ENCODE results near the gene PLCH1. TPM values are rescaled to one million over a fixed set of nuclear protein-coding genes. Genes with fewer than 3 reads are reported as not detected.

PLCH1 gene
- total RNA-seq, 1 experiment from 2014 or later = 8.9 TPM

GRCh38 chr3:155363690-155364070, 381.2 kb downstream of the PLCH1 start:
- ChIA-PET POLR2A (no interaction called here), CTCF (interaction anchor here (0.9 kb wide), 1 partner anchor 442 kb away, joined by 3 read pairs; the partner anchor contains the start of gene C3orf33)
- peaks cover 76% of the 10 kb centered on the region for H3K4me1 Mint-ChIP-seq
- H3K27me3 Mint-ChIP-seq (ENCODE audit: low read depth) = peaks cover 75% of the 10 kb centered on the region
- DNase-seq (ENCODE audit: low spot score) = no peak
- peaks cover 12% of the 10 kb centered on the region for H3K9me3 Mint-ChIP-seq
- 0 out of 2 replicates have a peak overlapping the region, but pooled peaks have one; percentile 0 for H3K4me3 Mint-ChIP-seq
- ATAC-seq = peak; percentile 8
- TF ChIP-seq FOXP1 (CRISPR knock-in tag; IDR thresholded peaks at IDR 0.05; ENCODE audit: borderline replicate concordance) = no peak
- TF ChIP-seq ZNF263 (CRISPR knock-in tag; IDR thresholded peaks at IDR 0.05; ENCODE audit: low read depth) = no peak
- TF ChIP-seq NFE2L1 (CRISPR knock-in tag; IDR thresholded peaks at IDR 0.05) = no peak
- TF ChIP-seq JUN (CRISPR knock-in tag; IDR thresholded peaks at IDR 0.05) = no peak
- TF ChIP-seq ZNF219 (CRISPR knock-in tag; IDR thresholded peaks at IDR 0.05; ENCODE audit: borderline replicate concordance) = no peak
- no peak for TF ChIP-seq TCF7 (CRISPR knock-in tag; IDR thresholded peaks at IDR 0.05; ENCODE audit: low read depth)
- H3K27ac Mint-ChIP-seq = peak overlapping the region; percentile 5
- H3K36me3 Mint-ChIP-seq = peaks cover 16% of the 10 kb centered on the region

- Mint-ChIP-seq H3K9me3 (peaks cover 12% of the 10 kb centered on the region), H3K27me3 (ENCODE audit: low read depth) (peaks cover 78% of the 10 kb centered on the region), H3K36me3 (peaks cover 18% of the 10 kb centered on the region), H3K4me1 (peaks cover 75% of the 10 kb centered on the region), H3K4me3 (no peak overlapping the region), H3K27ac (peak overlapping the region; percentile 87)
- ChIA-PET POLR2A (interaction anchor here (0.6 kb wide), 1 partner anchor 338 kb away, joined by 3 read pairs; no protein-coding TSS in a partner anchor), CTCF (interaction anchor here (0.9 to 1.2 kb wide), 2 partner anchors 339 to 443 kb away, joined by 3 to 6 read pairs; partner anchors contain the start of gene C3orf33)
- peak; percentile 63 for DNase-seq (ENCODE audit: low spot score)
- peak; percentile 89 for ATAC-seq
- TF ChIP-seq ATF6 (CRISPR knock-in tag; IDR thresholded peaks at IDR 0.05) (no peak), JAZF1 (CRISPR knock-in tag; IDR thresholded peaks at IDR 0.05) (no peak), SMAD4 (CRISPR knock-in tag; IDR thresholded peaks at IDR 0.05) (no peak), ZNF281 (CRISPR knock-in tag; IDR thresholded peaks at IDR 0.05) (no peak), FOXJ3 (CRISPR knock-in tag; IDR thresholded peaks at IDR 0.05; ENCODE audit: borderline replicate concordance) (no peak), USF1 (CRISPR knock-in tag; IDR thresholded peaks at IDR 0.05) (no peak), ZNF425 (CRISPR knock-in tag; conservative IDR thresholded peaks at IDR 0.05) (no peak), ATF2 (CRISPR knock-in tag; IDR thresholded peaks at IDR 0.05; ENCODE audit: borderline replicate concordance, low read depth) (no peak), FOXK1 (CRISPR knock-in tag; IDR thresholded peaks at IDR 0.05) (0 out of 2 replicates have a peak, but pooled peaks have one; percentile 18), FOXP1 (CRISPR knock-in tag; IDR thresholded peaks at IDR 0.05; ENCODE audit: borderline replicate concordance) (no peak), ATF3 (CRISPR knock-in tag; conservative IDR thresholded peaks at IDR 0.05) (no peak), ZBTB43 (CRISPR knock-in tag; IDR thresholded peaks at IDR 0.05) (no peak), STAT6 (CRISPR knock-in tag; conservative IDR thresholded peaks at IDR 0.05; ENCODE audit: low read depth) (no peak)
Measured at GRCh38 chr3:155362808-155363689, 381.8 kb downstream of the PLCH1 start.
